MCF 10A (cell line): ENCODE data around the gene TMEM185B. TPM values are rescaled to one million over a fixed set of nuclear protein-coding genes. Genes with fewer than 3 reads are reported as not detected.

Experiments
- BruUV-seq: library from RNA; stranded (reverse); fragments of 400-500 nt; replicated peaks from 2 replicates; lab custom pipeline; 2021; lab: Mats Ljungman, UMichigan
- CTCF ChIA-PET: fragments of 300-600 bp; sonication (Branson Sonifier 250); formaldehyde crosslinking; extraction: SDS; loops from one replicate; lab custom pipeline; 2021; ENCODE audit warnings: antibody characterized with exemption, inconsistent platforms; lab: Yijun Ruan, JAX
- POLR2A ChIA-PET: fragments of 300-600, 350-650 bp; sonication (Branson Sonifier 250); formaldehyde crosslinking; extraction: SDS; loops from one replicate; lab custom pipeline; 2020; ENCODE audit warnings: antibody characterized with exemption, inconsistent platforms; lab: Yijun Ruan, JAX
- DNase-seq: peaks from one replicate; pipeline ENCODE4 v3.0.0-alpha.2; 2018; ENCODE audit not compliant: unreplicated experiment
- H3K27ac Mint-ChIP-seq: one replicate; pipeline ENCODE4 v1.8.0; 2022; ENCODE audit warnings: mild to moderate bottlenecking, low read depth, mixed read lengths; ENCODE audit not compliant: unreplicated experiment
- H3K27me3 Mint-ChIP-seq: one replicate; pipeline ENCODE4 v1.8.0; 2022; ENCODE audit warnings: mixed read lengths; ENCODE audit not compliant: insufficient read depth, unreplicated experiment
- H3K36me3 Mint-ChIP-seq: one replicate; pipeline ENCODE4 v1.8.0; 2022; ENCODE audit warnings: mild to moderate bottlenecking, moderate library complexity, mixed read lengths; ENCODE audit not compliant: insufficient read depth, unreplicated experiment
- H3K4me1 Mint-ChIP-seq: one replicate; pipeline ENCODE4 v1.8.0; 2022; ENCODE audit warnings: mixed read lengths; ENCODE audit not compliant: insufficient read depth, unreplicated experiment
- H3K4me3 Mint-ChIP-seq: one replicate; pipeline ENCODE4 v1.8.0; 2022; ENCODE audit warnings: mild to moderate bottlenecking, moderate library complexity, mixed read lengths; ENCODE audit not compliant: unreplicated experiment
- H3K9me3 Mint-ChIP-seq: one replicate; pipeline ENCODE4 v1.8.0; 2022; ENCODE audit warnings: mixed read lengths; ENCODE audit not compliant: unreplicated experiment
- intact Hi-C: fragments of 100-400 bp; cut with micrococcal nuclease; formaldehyde crosslinking; loops from 2 replicates; pipeline ENCODE4 v1.14.1; 2022
- total RNA-seq: library from RNA; stranded (reverse); gene quantifications from 2 replicates; pipeline ENCODE4 v1.2.3, GENCODE V29; 2022
- TF ChIP-seq, protein P1 (sequence below): fragments of 200-600 bp; IDR thresholded peaks from one replicate; pipeline ENCODE4 v1.8.0; 2022; ENCODE audit warnings: antibody characterized with exemption, mild to moderate bottlenecking; ENCODE audit not compliant: unreplicated experiment

The TMEM185B gene
- total RNA-seq, 1 experiment from 2014 or later, result 40.9 TPM

- DNase-seq, result no peak
- Mint-ChIP-seq H3K4me1 (peaks cover 10% of the 10 kb centered on the region), H3K27me3 (no peaks in the 10 kb centered on the region), H3K4me3 (no peak overlapping the region), H3K27ac (no peak overlapping the region), H3K36me3 (no peaks in the 10 kb centered on the region), H3K9me3 (no peaks in the 10 kb centered on the region)
- intact Hi-C loops, result no loop called here
- TF ChIP-seq, protein P1, sequence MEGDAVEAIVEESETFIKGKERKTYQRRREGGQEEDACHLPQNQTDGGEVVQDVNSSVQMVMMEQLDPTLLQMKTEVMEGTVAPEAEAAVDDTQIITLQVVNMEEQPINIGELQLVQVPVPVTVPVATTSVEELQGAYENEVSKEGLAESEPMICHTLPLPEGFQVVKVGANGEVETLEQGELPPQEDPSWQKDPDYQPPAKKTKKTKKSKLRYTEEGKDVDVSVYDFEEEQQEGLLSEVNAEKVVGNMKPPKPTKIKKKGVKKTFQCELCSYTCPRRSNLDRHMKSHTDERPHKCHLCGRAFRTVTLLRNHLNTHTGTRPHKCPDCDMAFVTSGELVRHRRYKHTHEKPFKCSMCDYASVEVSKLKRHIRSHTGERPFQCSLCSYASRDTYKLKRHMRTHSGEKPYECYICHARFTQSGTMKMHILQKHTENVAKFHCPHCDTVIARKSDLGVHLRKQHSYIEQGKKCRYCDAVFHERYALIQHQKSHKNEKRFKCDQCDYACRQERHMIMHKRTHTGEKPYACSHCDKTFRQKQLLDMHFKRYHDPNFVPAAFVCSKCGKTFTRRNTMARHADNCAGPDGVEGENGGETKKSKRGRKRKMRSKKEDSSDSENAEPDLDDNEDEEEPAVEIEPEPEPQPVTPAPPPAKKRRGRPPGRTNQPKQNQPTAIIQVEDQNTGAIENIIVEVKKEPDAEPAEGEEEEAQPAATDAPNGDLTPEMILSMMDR, result no peak
- no TSS peak for BruUV-seq
- ChIA-PET POLR2A (interaction anchor here (1.8 kb wide), 1 partner anchor 32 kb away, joined by 7 read pairs; no protein-coding TSS in a partner anchor), CTCF (interaction anchor here (0.6 to 1.7 kb wide), 4 partner anchors 84 to 191 kb away, joined by 3 to 6 read pairs (median 4); no protein-coding TSS in a partner anchor)
These were observed 14.5 kb downstream of the TMEM185B start for GRCh38 chr2:120208381-120209353.

DNA sequence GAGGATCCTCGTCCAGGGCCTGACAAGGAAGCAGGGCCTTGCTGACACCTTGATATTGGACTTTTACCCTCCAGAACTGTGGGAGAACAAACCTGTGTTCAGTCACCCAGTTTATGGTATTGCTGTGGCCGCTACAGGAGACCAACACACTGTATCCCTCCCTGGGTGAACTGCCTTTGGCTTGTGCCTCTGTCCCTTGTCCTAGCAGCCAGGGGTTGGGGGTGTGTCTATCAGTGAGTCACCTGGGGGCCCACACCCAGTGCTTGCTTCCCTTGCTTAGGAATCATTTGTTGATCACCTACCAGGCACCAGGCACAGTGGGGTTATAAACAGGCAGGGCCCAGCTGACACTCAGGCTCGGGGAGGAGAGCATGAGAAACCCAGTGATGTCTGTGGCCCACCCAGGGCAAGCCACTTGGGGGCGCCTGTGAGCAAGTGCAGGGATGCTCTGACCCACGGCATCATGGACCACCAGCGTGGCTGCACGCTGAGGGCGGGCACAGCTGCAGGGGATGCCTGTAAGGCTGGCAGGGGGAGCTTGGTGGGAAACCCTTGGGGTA, 17.1 kb downstream of the TMEM185B start:
- ChIA-PET POLR2A (no interaction called here), CTCF (interaction anchor here (1.0 kb wide), 1 partner anchor 475 kb away, joined by 3 read pairs; no protein-coding TSS in a partner anchor)
- Mint-ChIP-seq H3K27me3 (no peaks in the 10 kb centered on the region), H3K27ac (no peak overlapping the region), H3K4me3 (no peak overlapping the region), H3K36me3 (no peaks in the 10 kb centered on the region), H3K9me3 (no peaks in the 10 kb centered on the region), H3K4me1 (peaks cover 10% of the 10 kb centered on the region)
- DNase-seq, result peak; percentile 20
- intact Hi-C loops, result no loop called here
- BruUV-seq, result no TSS peak
- TF ChIP-seq, protein P1, result no peak

- H3K27me3 Mint-ChIP-seq, result no peaks in the 10 kb centered on the region
- CTCF ChIA-PET, result interaction anchor here (0.6 kb wide), 1 partner anchor 653 kb away, joined by 3 read pairs; no protein-coding TSS in a partner anchor
- TF ChIP-seq, protein P1, result no peak
- no peak overlapping the region for H3K27ac Mint-ChIP-seq
- BruUV-seq, result no TSS peak
- DNase-seq, result no peak
- no peaks in the 10 kb centered on the region for H3K36me3 Mint-ChIP-seq
- no peak overlapping the region for H3K4me3 Mint-ChIP-seq
- POLR2A ChIA-PET, result no interaction called here
- H3K9me3 Mint-ChIP-seq, result no peaks in the 10 kb centered on the region
- intact Hi-C loops, result no loop called here
- peaks cover 9% of the 10 kb centered on the region for H3K4me1 Mint-ChIP-seq
These were observed 18.1 kb downstream of the TMEM185B start for GRCh38 chr2:120204945-120205670.
